ENCODE measurements around the gene INSR.
"Not testable (repeated sequence)": the region's sequence is repeated elsewhere in the genome, so short reads cannot be mapped to it uniquely, and the experiment has no call there.

Gene INSR

DNA sequence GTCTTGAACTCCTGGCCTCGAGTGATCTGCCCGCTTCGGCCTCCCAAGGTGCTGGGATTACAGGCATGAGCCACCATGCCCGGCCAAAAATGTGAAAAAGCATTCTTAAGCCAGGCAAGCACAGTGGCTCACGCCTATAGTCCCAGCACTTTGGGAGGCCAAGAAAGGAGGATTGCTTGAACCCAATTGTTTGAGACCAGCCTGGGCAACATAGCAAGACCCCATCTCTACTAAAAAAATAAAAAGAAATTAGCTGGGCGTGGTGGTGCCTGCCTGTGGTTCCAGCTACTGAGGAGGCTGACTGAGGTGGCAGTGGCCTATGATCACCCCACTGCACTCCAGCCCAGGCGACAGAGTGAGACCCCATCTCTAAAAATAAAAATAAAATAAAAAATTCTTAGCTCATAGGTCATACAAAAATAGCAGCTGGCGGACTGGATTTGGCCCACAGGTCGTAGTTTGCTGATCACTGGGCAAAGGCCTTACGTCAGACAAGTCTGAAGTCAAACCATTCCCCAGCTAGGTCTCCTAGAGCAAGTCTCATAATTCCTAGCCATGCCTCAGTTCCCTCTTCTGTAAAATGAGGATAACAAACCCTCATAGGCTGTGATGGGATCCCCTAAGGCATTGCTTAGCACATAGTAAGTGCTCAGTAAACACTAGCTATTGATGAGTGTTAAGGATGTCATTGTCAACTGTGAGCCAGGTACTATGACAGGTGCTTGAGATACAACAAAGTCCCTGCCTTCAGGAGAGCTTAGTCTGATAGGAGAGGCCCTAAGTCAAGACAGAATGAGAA lies 36.0 kb downstream of the INSR start:
- in situ Hi-C loops (cut with HindIII; ENCODE audit: low sequenced_read_pairs): no loop called here

DNA sequence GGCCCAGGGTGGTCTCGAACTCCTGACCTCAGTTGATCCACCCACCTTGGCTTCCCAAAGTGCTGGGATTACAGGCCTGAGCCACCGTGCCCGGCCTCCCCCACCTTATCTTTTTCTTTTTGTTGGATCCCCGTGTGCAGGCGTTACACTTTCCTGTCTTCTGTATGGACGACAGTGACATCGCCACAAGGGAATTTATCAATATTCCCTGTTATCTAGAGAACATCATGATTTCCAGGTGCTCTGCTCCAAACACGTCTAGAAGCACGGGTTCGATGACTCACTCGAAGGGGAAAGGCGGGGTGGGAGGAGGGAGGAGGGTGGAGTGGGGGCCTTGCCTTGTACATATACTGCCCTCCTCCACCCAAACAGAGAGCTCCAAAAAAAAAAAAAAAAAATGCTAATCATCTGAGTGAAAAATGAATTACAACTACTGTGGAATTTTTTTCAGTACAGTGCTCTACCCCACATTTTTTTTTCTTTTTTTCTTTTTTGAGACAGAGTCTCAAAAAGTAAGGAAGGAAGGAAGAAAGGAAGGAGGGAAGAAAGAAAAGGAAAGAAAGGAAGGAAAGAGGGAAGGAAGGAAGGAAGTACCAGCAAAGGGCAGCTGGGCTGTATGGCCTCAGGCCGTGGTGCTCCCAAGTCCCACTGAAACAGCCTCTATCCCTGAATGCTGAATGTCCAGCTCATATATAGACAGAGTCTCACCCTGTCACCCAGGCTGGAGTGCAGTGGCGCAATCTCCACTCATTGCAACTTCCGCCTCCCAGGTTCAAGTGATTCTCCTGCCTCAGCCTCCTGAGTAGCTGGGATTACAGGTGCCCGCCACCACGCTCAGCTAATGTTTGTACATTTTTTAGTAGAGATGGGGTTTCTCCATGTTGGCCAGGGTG lies 36.8 kb downstream of the INSR start:
- in situ Hi-C loops (cut with HindIII; ENCODE audit: low sequenced_read_pairs): no loop called here

DNA sequence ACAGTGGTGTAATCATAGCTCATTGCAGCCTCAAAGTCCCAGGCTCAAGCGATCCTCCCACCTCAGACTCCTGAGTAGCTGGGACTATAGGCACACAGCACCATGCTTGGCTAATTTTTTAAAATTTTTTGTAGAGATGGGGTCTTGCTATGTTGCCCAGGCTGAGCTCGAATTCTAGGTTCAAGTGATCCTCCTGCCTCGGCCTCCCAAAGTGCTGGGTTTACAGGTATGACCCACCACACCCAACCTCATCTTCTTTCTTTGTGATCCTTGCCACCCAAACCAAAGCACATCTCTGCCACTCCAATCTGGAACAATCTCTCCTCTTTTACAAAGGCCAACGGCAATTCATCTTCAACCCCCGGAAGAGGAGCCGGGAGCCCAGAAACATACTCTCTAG lies 38.6 kb downstream of the INSR start:
- in situ Hi-C loops (cut with HindIII; ENCODE audit: low sequenced_read_pairs): no loop called here

GRCh38 chr19:7255119-7255518 lies 39.1 kb downstream of the INSR start:
- in situ Hi-C loops (cut with HindIII; ENCODE audit: low sequenced_read_pairs): no loop called here

GRCh38 chr19:7254590-7254989 lies 39.6 kb downstream of the INSR start:
- in situ Hi-C loops (cut with HindIII; ENCODE audit: low sequenced_read_pairs): no loop called here

- in situ Hi-C loops (cut with HindIII; ENCODE audit: low sequenced_read_pairs): no loop called here
Measured at GRCh38 chr19:7252364-7252763, 41.9 kb downstream of the INSR start.

GRCh38 chr19:7251494-7251893 lies 42.7 kb downstream of the INSR start:
- in situ Hi-C loops (cut with HindIII; ENCODE audit: low sequenced_read_pairs): no loop called here

GRCh38 chr19:7250951-7251350 lies 43.3 kb downstream of the INSR start:
- in situ Hi-C loops (cut with HindIII; ENCODE audit: low sequenced_read_pairs): no loop called here

DNA sequence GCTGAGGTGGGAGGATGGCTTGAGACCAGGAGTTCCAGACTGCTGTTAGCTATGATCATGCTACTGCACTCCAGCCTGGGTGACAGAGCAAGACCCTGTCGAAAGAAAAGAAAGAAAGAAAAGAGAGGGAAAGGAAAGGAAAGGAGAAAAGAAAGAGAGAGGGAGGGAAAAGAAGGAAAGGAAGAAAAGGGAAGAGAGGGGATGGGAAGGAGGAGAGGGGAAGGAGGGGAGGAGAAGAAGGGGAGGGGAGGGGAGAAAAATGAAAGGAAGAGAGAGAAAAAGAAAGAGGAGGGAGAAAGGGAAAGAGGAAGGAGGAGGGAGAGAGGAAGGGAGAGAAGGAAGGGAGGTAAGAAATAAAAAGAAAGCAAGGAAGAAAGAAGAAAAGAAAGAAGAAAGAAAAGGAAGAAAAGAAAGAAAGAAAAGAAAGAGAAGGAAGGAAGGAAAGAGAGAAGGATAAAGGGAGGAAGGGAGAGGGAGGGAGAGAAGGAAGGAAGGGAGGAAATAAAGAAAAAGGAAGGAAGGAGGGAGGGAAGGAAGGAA lies 44.1 kb downstream of the INSR start:
- in situ Hi-C loops (cut with HindIII; ENCODE audit: low sequenced_read_pairs): no loop called here

GRCh38 chr19:7247155-7247554 lies 47.1 kb downstream of the INSR start:
- in situ Hi-C loops (cut with HindIII; ENCODE audit: low sequenced_read_pairs): no loop called here

DNA sequence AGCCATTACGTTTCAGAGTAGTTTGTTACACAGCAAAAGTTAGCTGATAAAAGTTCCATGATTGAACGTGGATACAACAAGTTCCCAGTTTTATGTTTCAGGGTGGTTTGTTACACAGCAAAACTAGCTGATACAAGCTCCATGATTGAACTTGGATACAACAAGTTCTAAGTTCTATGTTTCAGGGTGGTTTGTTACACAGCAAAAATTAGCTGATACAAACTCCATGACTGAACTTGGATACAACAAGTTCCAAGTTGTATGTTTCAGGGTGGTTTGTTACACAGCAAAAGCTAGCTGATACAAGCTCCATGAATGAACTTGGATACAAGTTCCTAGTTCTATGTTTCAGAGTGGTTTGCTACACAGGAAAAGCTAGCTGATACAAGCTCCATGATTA lies 47.6 kb downstream of the INSR start:
- in situ Hi-C loops (cut with HindIII; ENCODE audit: low sequenced_read_pairs): no loop called here

- in situ Hi-C loops (cut with HindIII; ENCODE audit: low sequenced_read_pairs): no loop called here
Measured at GRCh38 chr19:7242601-7243258, 51.5 kb downstream of the INSR start.

DNA sequence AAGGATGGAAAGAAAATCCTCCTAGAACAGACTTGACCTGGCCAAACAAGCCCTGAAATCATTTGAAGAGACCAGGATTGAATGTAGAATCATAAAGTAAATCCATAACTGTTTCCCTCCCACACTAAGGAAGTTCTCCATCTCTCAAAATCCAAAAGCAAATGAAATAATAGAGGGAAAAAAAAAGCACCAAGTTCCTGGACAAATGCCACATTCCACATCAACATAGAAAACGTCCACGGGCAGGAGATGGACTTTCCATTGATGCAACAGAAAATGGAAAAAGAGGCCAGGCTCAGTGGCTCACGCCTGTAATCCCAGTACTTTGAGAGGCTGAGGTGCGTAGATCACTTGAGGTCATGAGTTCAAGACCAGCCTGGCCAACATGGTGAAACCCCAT lies 56.2 kb downstream of the INSR start:
- in situ Hi-C loops (cut with HindIII; ENCODE audit: low sequenced_read_pairs): no loop called here

DNA sequence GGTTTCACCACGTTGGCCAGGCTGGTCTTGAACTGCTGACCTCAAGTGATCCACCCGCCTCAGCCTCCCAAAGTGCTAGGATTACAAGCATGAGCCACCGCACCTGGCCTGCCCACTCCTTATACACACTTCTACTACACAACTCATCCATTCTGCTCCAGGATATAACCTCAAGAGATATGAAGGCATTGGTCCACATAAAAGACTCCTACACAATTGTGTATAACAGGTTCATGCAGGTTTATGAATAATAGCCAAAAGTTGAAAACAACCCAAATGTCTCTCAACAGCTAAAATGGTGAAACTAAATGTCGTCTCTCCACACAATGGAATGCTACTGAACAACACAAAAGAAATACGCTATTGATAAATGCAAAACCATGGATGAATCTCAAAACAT lies 58.1 kb downstream of the INSR start:
- in situ Hi-C loops (cut with HindIII; ENCODE audit: low sequenced_read_pairs): no loop called here

DNA sequence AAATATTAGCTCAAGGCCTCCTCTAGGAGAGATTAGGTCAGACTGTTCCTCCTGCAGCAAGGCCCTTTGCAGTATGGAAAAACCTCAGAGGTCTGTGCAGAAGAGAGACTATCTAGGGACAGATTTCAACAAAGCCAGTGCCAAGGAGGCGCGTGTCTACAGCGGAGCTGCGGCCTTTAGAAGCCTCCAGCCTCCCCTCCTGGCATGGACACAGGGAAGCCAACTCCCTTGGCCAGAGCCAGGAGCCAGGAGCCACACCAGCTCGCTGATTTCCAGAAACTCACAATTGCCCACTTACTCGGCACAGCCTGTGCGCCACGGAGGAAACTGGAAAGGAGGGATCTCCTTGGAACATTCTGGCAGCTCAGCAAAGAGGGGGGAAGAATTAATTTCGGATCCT lies 63.4 kb downstream of the INSR start:
- in situ Hi-C loops (cut with HindIII; ENCODE audit: low sequenced_read_pairs): no loop called here

GRCh38 chr19:7229735-7230134 lies 64.5 kb downstream of the INSR start:
- in situ Hi-C loops (cut with HindIII; ENCODE audit: low sequenced_read_pairs): no loop called here

DNA sequence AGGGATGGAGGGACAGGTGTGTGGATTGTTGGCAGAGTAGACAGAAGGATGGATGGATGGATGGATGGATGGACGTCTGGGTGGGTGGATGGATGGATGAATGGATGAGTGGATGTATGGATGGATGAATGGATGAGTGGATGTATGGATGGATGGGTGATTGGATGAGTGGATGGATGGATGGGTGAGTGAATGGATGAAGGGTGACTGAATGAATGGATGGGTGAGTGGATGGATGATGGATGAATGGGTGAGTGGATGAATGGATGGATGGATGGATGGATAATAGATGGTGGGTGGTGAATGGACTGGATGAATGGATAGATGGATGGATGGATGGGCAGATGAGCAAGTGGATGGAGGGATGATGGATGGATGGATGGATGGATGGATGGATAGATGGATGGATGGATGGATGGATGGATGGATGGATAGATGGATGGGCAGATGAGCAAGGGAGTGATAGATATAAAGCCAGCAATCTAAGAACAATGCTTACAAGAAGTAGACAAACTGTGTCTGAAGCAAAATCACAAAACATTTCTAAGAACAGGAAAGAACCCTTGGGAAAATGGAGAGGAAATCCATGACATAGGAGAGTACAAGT lies 65.2 kb downstream of the INSR start:
- in situ Hi-C loops (cut with HindIII; ENCODE audit: low sequenced_read_pairs): no loop called here

DNA sequence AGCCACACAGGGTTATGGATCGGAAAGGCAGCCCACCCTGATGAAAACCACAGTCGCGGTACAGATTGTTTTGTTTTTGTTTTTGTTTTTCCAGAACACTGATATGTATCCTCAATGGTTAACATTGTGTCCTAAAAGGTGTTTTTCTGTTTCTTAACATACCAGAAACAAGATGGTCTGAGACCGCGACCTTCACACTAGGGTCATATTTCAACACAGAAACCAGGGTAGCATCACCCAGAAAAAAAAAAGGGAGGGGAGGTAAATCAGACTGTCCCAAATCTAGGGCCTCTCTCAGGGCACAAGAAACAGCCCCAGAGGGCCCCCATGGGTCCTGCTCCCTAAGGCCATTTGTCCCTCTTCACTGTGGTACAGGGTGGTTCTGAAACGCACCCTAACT lies 66.5 kb downstream of the INSR start:
- in situ Hi-C loops (cut with HindIII; ENCODE audit: low sequenced_read_pairs): no loop called here

- in situ Hi-C loops (cut with HindIII; ENCODE audit: low sequenced_read_pairs): not testable (repeated sequence)
Measured at GRCh38 chr19:7227149-7227548, 67.1 kb downstream of the INSR start.

GRCh38 chr19:7226739-7227138 lies 67.5 kb downstream of the INSR start:
- in situ Hi-C loops (cut with HindIII; ENCODE audit: low sequenced_read_pairs): no loop called here

DNA sequence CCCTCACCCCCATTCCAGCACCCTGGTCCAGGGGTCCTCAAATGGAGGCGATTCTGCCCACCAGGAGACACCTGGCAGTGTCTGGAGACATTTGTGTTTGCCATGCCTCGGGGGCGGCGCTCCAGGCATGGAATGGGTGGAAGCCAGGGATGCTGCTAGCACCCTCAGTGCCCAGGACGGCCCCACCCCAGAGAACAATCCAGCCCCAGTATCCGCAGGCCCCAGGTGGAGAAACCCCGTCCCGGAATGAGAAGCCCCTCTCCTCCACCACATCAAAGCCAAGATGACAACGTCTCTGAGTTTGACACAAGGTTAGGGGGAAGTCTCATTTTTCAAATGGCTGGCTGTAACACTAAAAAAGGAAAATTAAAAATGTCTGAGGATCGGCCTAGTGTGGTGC lies 68.5 kb downstream of the INSR start:
- in situ Hi-C loops (cut with HindIII; ENCODE audit: low sequenced_read_pairs): no loop called here

Measured in DLD1 (cell line).